PFSK-1 (cell line): ENCODE measurements around the gene NDUFS7.

Source experiments
- FOXP2 ChIP-seq: optimal IDR thresholded peaks from 2 replicates; pipeline ENCODE3; 2011; ENCODE audit warnings: borderline replicate concordance, control low read depth, inconsistent platforms; ENCODE audit not compliant: insufficient read depth; ENCODE audit errors: extremely low read length, extremely low read depth
- POLR2AphosphoS5 ChIP-seq: IDR thresholded peaks from 2 replicates; pipeline ENCODE4 v1.6.1; 2012; ENCODE audit warnings: low read depth, mild to moderate bottlenecking, control low read depth, low read length, moderate library complexity
- SIN3A ChIP-seq: IDR thresholded peaks from 2 replicates; pipeline ENCODE4 v1.6.1; 2012; ENCODE audit warnings: mild to moderate bottlenecking, low read length, moderate library complexity, borderline replicate concordance; ENCODE audit not compliant: insufficient read depth
- TAF1 ChIP-seq: IDR thresholded peaks from 2 replicates; pipeline ENCODE4 v1.6.1; 2012; ENCODE audit warnings: low read length, control low read depth, borderline replicate concordance; ENCODE audit not compliant: insufficient read depth
- TF ChIP-seq, protein P1 (sequence below), 2 experiments: IDR thresholded peaks; 2 replicates each; pipeline versions ENCODE4 v1.6.1 to v1.8.0; 2011 to 2012; ENCODE audit warnings: low read depth in 2 of 2, low read length in 2 of 2, control low read depth in 1 of 2, inconsistent platforms in 1 of 2, mild to moderate bottlenecking in 1 of 2, moderate library complexity in 1 of 2; ENCODE audit not compliant: insufficient read depth in 1 of 2

DNA sequence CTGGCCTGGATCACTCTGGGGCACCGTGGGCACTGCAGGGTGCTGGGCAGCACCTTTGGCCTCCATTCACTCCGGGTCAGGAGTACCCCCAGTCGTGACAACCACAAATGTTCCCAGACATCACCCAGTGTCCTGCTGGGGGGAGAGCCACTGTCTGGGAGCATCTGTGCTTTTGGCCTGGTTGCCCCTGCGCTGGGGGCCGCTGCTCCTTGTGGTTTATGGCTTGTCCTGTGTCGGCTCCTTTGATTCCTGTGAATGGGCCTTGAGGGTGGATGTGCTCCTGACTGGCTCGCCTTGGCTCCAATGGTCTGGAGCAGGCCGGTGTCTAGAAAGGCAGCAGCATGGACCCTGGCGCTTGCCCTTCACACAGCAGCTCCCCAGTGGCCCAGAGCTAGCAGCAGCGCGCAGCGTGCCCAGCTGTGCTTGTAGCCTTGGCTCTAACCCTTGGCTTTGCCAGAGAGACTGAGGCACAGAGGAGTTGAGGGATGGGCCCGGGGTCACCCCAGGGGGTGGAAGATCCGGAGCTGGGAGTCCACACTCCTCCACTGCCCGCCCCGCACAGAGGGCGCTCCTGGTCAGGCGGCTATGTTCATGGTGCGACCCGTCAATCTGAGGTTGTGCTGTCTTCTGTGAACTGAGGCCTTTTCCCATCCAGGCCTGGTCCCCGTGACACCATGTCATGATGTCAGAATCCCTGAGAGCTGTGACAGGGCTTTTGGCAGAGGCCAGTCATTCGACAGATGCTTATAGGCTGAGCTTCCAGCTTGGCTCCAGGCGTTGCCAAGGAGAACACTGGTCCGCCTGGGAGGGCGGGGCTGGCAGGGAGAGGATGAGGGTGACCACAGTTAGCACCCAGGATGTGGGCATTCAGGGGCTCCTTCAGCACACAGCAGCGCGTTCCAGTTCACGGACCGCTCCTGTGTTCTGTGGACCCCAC, 27.8 kb downstream of the NDUFS7 start:
- TF ChIP-seq FOXP2 (no peak), POLR2AphosphoS5 (no peak), SIN3A (no peak), TAF1 (no peak)
- TF ChIP-seq, protein P1, sequence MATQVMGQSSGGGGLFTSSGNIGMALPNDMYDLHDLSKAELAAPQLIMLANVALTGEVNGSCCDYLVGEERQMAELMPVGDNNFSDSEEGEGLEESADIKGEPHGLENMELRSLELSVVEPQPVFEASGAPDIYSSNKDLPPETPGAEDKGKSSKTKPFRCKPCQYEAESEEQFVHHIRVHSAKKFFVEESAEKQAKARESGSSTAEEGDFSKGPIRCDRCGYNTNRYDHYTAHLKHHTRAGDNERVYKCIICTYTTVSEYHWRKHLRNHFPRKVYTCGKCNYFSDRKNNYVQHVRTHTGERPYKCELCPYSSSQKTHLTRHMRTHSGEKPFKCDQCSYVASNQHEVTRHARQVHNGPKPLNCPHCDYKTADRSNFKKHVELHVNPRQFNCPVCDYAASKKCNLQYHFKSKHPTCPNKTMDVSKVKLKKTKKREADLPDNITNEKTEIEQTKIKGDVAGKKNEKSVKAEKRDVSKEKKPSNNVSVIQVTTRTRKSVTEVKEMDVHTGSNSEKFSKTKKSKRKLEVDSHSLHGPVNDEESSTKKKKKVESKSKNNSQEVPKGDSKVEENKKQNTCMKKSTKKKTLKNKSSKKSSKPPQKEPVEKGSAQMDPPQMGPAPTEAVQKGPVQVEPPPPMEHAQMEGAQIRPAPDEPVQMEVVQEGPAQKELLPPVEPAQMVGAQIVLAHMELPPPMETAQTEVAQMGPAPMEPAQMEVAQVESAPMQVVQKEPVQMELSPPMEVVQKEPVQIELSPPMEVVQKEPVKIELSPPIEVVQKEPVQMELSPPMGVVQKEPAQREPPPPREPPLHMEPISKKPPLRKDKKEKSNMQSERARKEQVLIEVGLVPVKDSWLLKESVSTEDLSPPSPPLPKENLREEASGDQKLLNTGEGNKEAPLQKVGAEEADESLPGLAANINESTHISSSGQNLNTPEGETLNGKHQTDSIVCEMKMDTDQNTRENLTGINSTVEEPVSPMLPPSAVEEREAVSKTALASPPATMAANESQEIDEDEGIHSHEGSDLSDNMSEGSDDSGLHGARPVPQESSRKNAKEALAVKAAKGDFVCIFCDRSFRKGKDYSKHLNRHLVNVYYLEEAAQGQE (IDR thresholded peaks at IDR 0.05; ENCODE audit: insufficient read depth in 1 of 2, low read depth in 2 of 2, low read length in 2 of 2) = no peak
